ENCODE results near the gene TLCD3B. TPM values are rescaled to one million over a fixed set of nuclear protein-coding genes. Genes with fewer than 3 reads are reported as not detected.
"Not testable (repeated sequence)": the region's sequence is repeated elsewhere in the genome, so short reads cannot be mapped to it uniquely, and the experiment has no call there.

TLCD3B gene
- polyA plus RNA-seq, 1 of the 3 experiments (the other 2 are of a cell fraction), result 3.8 TPM

GRCh38 chr16:30017277-30017656, 13.8 kb downstream of the TLCD3B start:
- Histone ChIP-seq H4K20me1 (ENCODE audit: insufficient read depth) (no peaks in the 10 kb centered on the region), H3K4me3 (ENCODE audit: low read depth in 2 of 2, low read length in 1 of 2) (no peak overlapping the region), H3K27ac (ENCODE audit: low read depth in 2 of 2, low read length in 1 of 2) (no peak overlapping the region), H3K9me3 (no peaks in the 10 kb centered on the region), H3K27me3 (ENCODE audit: insufficient read depth) (no peaks in the 10 kb centered on the region), H3K36me3 (replicated peaks in 1 of 2; ENCODE audit: control insufficient read depth in 1 of 2, insufficient read depth in 2 of 2, low read length in 1 of 2) (no peaks in the 10 kb centered on the region), H3K4me2 (no peak overlapping the region), H3K4me1 (ENCODE audit: control insufficient read depth in 1 of 2, insufficient read depth in 2 of 2, low read depth in 1 of 2, low read length in 1 of 2) (peaks cover 0 to 2% of the 10 kb centered on the region in 2 experiments; a peak in 1 of 4 replicates), H3F3A (replicated peaks; ENCODE audit: insufficient read depth) (peaks cover 3% of the 10 kb centered on the region), H3K9ac (no peak overlapping the region), H3K9me2 (no peaks in the 10 kb centered on the region), H3K79me2 (ENCODE audit: insufficient read depth) (no peaks in the 10 kb centered on the region), H2AFZ (ENCODE audit: low read depth) (no peak overlapping the region)
- 91% methylated on average over 2 of the region's 2 CpGs for WGBS (ENCODE audit: low lambda C conversion rate)
- DNase-seq, result no peak
- ChIA-PET CTCF (interaction anchor here (0.6 to 1.3 kb wide), 4 partner anchors 12 to 60 kb away, joined by 3 to 5 read pairs (median 3); partner anchors contain the start of gene TLCD3B), POLR2A (no interaction called here)
- TF ChIP-seq SIN3A (IDR thresholded peaks at IDR 0.05; ENCODE audit: borderline replicate concordance, low read depth, low read length), result no peak
- no peak for TF ChIP-seq MEF2A (IDR thresholded peaks at IDR 0.05; ENCODE audit: borderline replicate concordance, low read depth)
- no peak for TF ChIP-seq RCOR1 (IDR thresholded peaks at IDR 0.05; ENCODE audit: low read length)

- Histone ChIP-seq H2AFZ (ENCODE audit: low read depth) (no peak overlapping the region), H3K4me2 (no peak overlapping the region), H3K36me3 (replicated peaks in 1 of 2; ENCODE audit: control insufficient read depth in 1 of 2, insufficient read depth in 2 of 2, low read length in 1 of 2) (no peaks in the 10 kb centered on the region), H3K4me1 (ENCODE audit: control insufficient read depth in 1 of 2, insufficient read depth in 2 of 2, low read depth in 1 of 2, low read length in 1 of 2) (peaks cover 0 to 2% of the 10 kb centered on the region in 2 experiments; a peak in 1 of 4 replicates), H3K27me3 (ENCODE audit: insufficient read depth) (no peaks in the 10 kb centered on the region), H3K79me2 (ENCODE audit: insufficient read depth) (no peaks in the 10 kb centered on the region), H3F3A (replicated peaks; ENCODE audit: insufficient read depth) (no peaks in the 10 kb centered on the region), H3K9me3 (no peaks in the 10 kb centered on the region), H4K20me1 (ENCODE audit: insufficient read depth) (no peaks in the 10 kb centered on the region), H3K27ac (ENCODE audit: low read depth in 2 of 2, low read length in 1 of 2) (no peak overlapping the region), H3K4me3 (ENCODE audit: low read depth in 2 of 2, low read length in 1 of 2) (no peak overlapping the region), H3K9me2 (no peaks in the 10 kb centered on the region), H3K9ac (no peak overlapping the region)
- CTCF ChIA-PET, result interaction anchor here (0.6 to 1.3 kb wide), 5 partner anchors 11 to 60 kb away, joined by 3 to 5 read pairs (median 3); partner anchors contain the start of gene TLCD3B
- DNase-seq, result no peak
- WGBS (ENCODE audit: low lambda C conversion rate), result 74% methylated on average over 7 of the region's 8 CpGs
- POLR2A ChIA-PET, result no interaction called here
- TF ChIP-seq IRF3 (IDR thresholded peaks at IDR 0.05; ENCODE audit: low read depth, low read length), result no peak
- TF ChIP-seq MAX (IDR thresholded peaks at IDR 0.05; ENCODE audit: low read depth), result no peak
- no peak for TF ChIP-seq NFIC (IDR thresholded peaks at IDR 0.05; ENCODE audit: borderline replicate concordance)
- TF ChIP-seq SMC3 (IDR thresholded peaks at IDR 0.05; ENCODE audit: low read depth, low read length), result no peak
- no peak for TF ChIP-seq ZBTB33 (IDR thresholded peaks at IDR 0.05; ENCODE audit: borderline replicate concordance, low read depth)
- TF ChIP-seq TAF1 (IDR thresholded peaks at IDR 0.05; ENCODE audit: borderline replicate concordance, low read depth, low read length), result no peak
- TF ChIP-seq YY1 (IDR thresholded peaks at IDR 0.05; ENCODE audit: low read depth), result no peak
- no peak for TF ChIP-seq RXRA (IDR thresholded peaks at IDR 0.05; ENCODE audit: borderline replicate concordance, low read depth)
- TF ChIP-seq USF2 (IDR thresholded peaks at IDR 0.05; ENCODE audit: borderline replicate concordance, low read depth, low read length), result no peak
- TF ChIP-seq CHD2 (IDR thresholded peaks at IDR 0.05; ENCODE audit: low read length, partially characterized antibody), result no peak
- no peak for TF ChIP-seq FOXJ3 (CRISPR knock-in tag; IDR thresholded peaks at IDR 0.05)
- TF ChIP-seq ELF1 (IDR thresholded peaks at IDR 0.05), result no peak
- TF ChIP-seq EZH2phosphoT487 (IDR thresholded peaks at IDR 0.05; ENCODE audit: borderline replicate concordance, low read depth), result no peak
- TF ChIP-seq SIN3A (IDR thresholded peaks at IDR 0.05; ENCODE audit: borderline replicate concordance, low read depth, low read length), result no peak
- no peak for TF ChIP-seq EP300 (IDR thresholded peaks at IDR 0.05; ENCODE audit: borderline replicate concordance in 1 of 2, low read depth in 1 of 2, low read length in 1 of 2)
Measured at GRCh38 chr16:30016555-30017276, 14.4 kb downstream of the TLCD3B start.

- POLR2A ChIA-PET, result not testable (repeated sequence)
- WGBS (ENCODE audit: low lambda C conversion rate), result 86% methylated on average over 7 of the region's 7 CpGs
Measured at GRCh38 chr16:30015450-30015849, 15.6 kb downstream of the TLCD3B start.

More at GRCh38 chr16:30015450-30015849, 15.6 kb downstream of the TLCD3B start:
- not testable (repeated sequence) for H2AFZ ChIP-seq (ENCODE audit: low read depth); H3F3A ChIP-seq (replicated peaks; ENCODE audit: insufficient read depth); H4K20me1 ChIP-seq (ENCODE audit: insufficient read depth); H3K4me2 ChIP-seq; H3K27ac ChIP-seq (ENCODE audit: low read depth in 2 of 2, low read length in 1 of 2); H3K79me2 ChIP-seq (ENCODE audit: insufficient read depth); H3K27me3 ChIP-seq (ENCODE audit: insufficient read depth); H3K4me1 ChIP-seq (ENCODE audit: control insufficient read depth in 1 of 2, insufficient read depth in 2 of 2, low read depth in 1 of 2, low read length in 1 of 2); DNase-seq; H3K36me3 ChIP-seq (replicated peaks in 1 of 2; ENCODE audit: control insufficient read depth in 1 of 2, insufficient read depth in 2 of 2, low read length in 1 of 2); H3K9me2 ChIP-seq; H3K9me3 ChIP-seq; H3K4me3 ChIP-seq (ENCODE audit: low read depth in 2 of 2, low read length in 1 of 2); H3K9ac ChIP-seq
- CTCF ChIA-PET, result interaction anchor here (0.6 to 1.1 kb wide), 2 partner anchors 35 to 200 kb away, joined by 3 to 4 read pairs; partner anchors contain the start of gene PAGR1
